ENCODE results near the gene DDA1.
"Not testable (repeated sequence)": the region's sequence is repeated elsewhere in the genome, so short reads cannot be mapped to it uniquely, and the experiment has no call there.

DDA1 gene

GRCh38 chr19:17309198-17309964 is at the start of gene DDA1:
Gene DDA1 (plus strand): TSS chr19:17309563. CDS start chr19:17309655, 92 bp downstream.
- peak; percentile 98 for DNase-seq

- no peak for DNase-seq
Measured at GRCh38 chr19:17259934-17260333, 49.4 kb upstream of the DDA1 start.

- peak; percentile 37 for DNase-seq
Measured at GRCh38 chr19:17260842-17261325, 48.5 kb upstream of the DDA1 start.

- DNase-seq, result no peak
Measured at GRCh38 chr19:17262557-17262956, 46.8 kb upstream of the DDA1 start.

- DNase-seq, result no peak
Measured at GRCh38 chr19:17263712-17264640, 45.4 kb upstream of the DDA1 start.

GRCh38 chr19:17264641-17264979 is 44.8 kb upstream of the DDA1 start, which contains the start of gene USHBP1:
Gene USHBP1 (minus strand): TSS chr19:17264745. CDS start chr19:17264299, 446 bp downstream.
- no peak for DNase-seq

- DNase-seq, result no peak
Measured at GRCh38 chr19:17266026-17266425, 43.3 kb upstream of the DDA1 start.

- DNase-seq, result no peak
Measured at GRCh38 chr19:17266589-17266974, 42.8 kb upstream of the DDA1 start.

GRCh38 chr19:17266975-17267788 is 42.2 kb upstream of the DDA1 start, which contains the start of gene BABAM1:
Gene BABAM1 (plus strand): TSS chr19:17267443. CDS start chr19:17268807, 1,364 bp downstream.
- DNase-seq, result peak; percentile 98

- no peak for DNase-seq
Measured at GRCh38 chr19:17268754-17269153, 40.6 kb upstream of the DDA1 start.

GRCh38 chr19:17274892-17275291 is 34.5 kb upstream of the DDA1 start:
- not testable (repeated sequence) for DNase-seq

- DNase-seq, result no peak
Measured at GRCh38 chr19:17275441-17276175, 33.8 kb upstream of the DDA1 start.

- DNase-seq, result no peak
Measured at GRCh38 chr19:17279436-17279835, 29.9 kb upstream of the DDA1 start.

GRCh38 chr19:17281391-17282304 is 27.7 kb upstream of the DDA1 start, which contains the start of gene ANKLE1:
Gene ANKLE1 (plus strand): TSS chr19:17281901. CDS start chr19:17281921, 20 bp downstream.
- no peak for DNase-seq

GRCh38 chr19:17282488-17283125 is 26.8 kb upstream of the DDA1 start:
- no peak for DNase-seq

GRCh38 chr19:17283504-17283996 is 25.8 kb upstream of the DDA1 start:
- no peak for DNase-seq

- DNase-seq, result no peak
Measured at GRCh38 chr19:17285415-17286135, 23.8 kb upstream of the DDA1 start.

GRCh38 chr19:17286263-17286662 is 23.1 kb upstream of the DDA1 start:
- DNase-seq, result no peak

- DNase-seq, result no peak
Measured at GRCh38 chr19:17286752-17287151, 22.6 kb upstream of the DDA1 start.
